HCT116 (cell line): ENCODE results near the gene LAMB4. TPM values are rescaled to one million over a fixed set of nuclear protein-coding genes. Genes with fewer than 3 reads are reported as not detected.

Source experiments
- ATAC-seq: fragments of 200-7000 bp; cut with Tn5 transposase; 2 replicates; pipeline ENCODE4 v1.9.1; 2020; ENCODE audit warnings: mild to moderate bottlenecking, moderate library complexity
- BruUV-seq: library from RNA; stranded (reverse); fragments of 400-500 nt; replicated peaks from 2 replicates; lab custom pipeline; 2021; lab: Mats Ljungman, UMichigan
- CTCF ChIA-PET: fragments of 300-600 bp; sonication (Branson Sonifier 250); formaldehyde crosslinking; loops from one replicate; lab custom pipeline; 2021; ENCODE audit warnings: antibody characterized with exemption; lab: Charles Lee
- POLR2A ChIA-PET: fragments of 300-600, 350-600 bp; sonication (Branson Sonifier 250); formaldehyde crosslinking; loops from one replicate; lab custom pipeline; 2021; ENCODE audit warnings: antibody characterized with exemption; lab: Charles Lee
- RAD21 ChIA-PET, 2 experiments: fragments of 300-600 bp; sonication (Branson Sonifier 250); formaldehyde crosslinking; loops; one replicate each; lab custom pipeline; 2023; ENCODE audit warnings: low total read pairs in 2 of 2; ENCODE audit not compliant: uncharacterized antibody in 2 of 2, unreplicated experiment in 2 of 2, low non-redundant PET in 1 of 2; lab: Charles Lee
- DNase-seq: peaks from one replicate; pipeline ENCODE4 v3.0.0-alpha.2; 2010; ENCODE audit warnings: low read depth, low spot score
- H2AFZ ChIP-seq: fragments of 200-600 bp; shearing (Covaris generic), sonication (generic); 2 replicates; pipeline ENCODE4 v1.6.1; 2017; ENCODE audit warnings: low read depth, mixed run types, mixed read lengths, antibody characterized with exemption, low read length; ENCODE audit not compliant: poor library complexity, severe bottlenecking
- H3K27ac ChIP-seq: 2 replicates; pipeline ENCODE4 v1.5.1; 2012; ENCODE audit warnings: low read depth, low read length
- H3K27me3 ChIP-seq: fragments of 200-600 bp; sonication (generic); 2 replicates; pipeline ENCODE4 v1.6.1; 2016; ENCODE audit warnings: mixed run types, low read length, mixed read lengths; ENCODE audit not compliant: insufficient read depth
- H3K36me3 ChIP-seq, 2 experiments: fragments of 200-500 bp in 1 of 2; fragments of 200-600 bp in 1 of 2; sonication (Bioruptor generic) in 1 of 2; sonication (generic) in 1 of 2; 2 replicates each; pipeline versions ENCODE4 v1.5.1 to v1.6.1; 2014 to 2016; ENCODE audit warnings: low read length in 2 of 2, inconsistent platforms in 1 of 2, mixed read lengths in 1 of 2, mixed run types in 1 of 2; ENCODE audit not compliant: insufficient read depth in 2 of 2, control insufficient read depth in 1 of 2
- H3K4me1 ChIP-seq, 2 experiments: fragments of 200-600 bp in 1 of 2; sonication (generic) in 1 of 2; 2 replicates each; pipeline versions ENCODE4 v1.5.1 to v1.6.1; 2012 to 2017; ENCODE audit warnings: low read length in 2 of 2, inconsistent platforms in 1 of 2, mild to moderate bottlenecking in 1 of 2, mixed read lengths in 1 of 2, mixed run types in 1 of 2, moderate library complexity in 1 of 2; ENCODE audit not compliant: insufficient read depth in 2 of 2, control insufficient read depth in 1 of 2
- H3K4me2 ChIP-seq: fragments of 200-600 bp; sonication (generic); 2 replicates; pipeline ENCODE4 v1.6.1; 2017; ENCODE audit warnings: mixed run types, low read length, mixed read lengths
- H3K4me3 ChIP-seq, 2 experiments: fragments of 200-600 bp in 1 of 2; sonication (generic) in 1 of 2; replicated peaks in 1 of 2; 2 replicates each; pipeline ENCODE4 v1.5.1; 2011 to 2016; ENCODE audit warnings: low read length in 2 of 2, control low read depth in 1 of 2, low read depth in 1 of 2, mild to moderate bottlenecking in 1 of 2, mixed read lengths in 1 of 2, mixed run types in 1 of 2
- H3K79me2 ChIP-seq: fragments of 200-600 bp; sonication (generic); 2 replicates; pipeline ENCODE4 v1.6.1; 2017; ENCODE audit warnings: mild to moderate bottlenecking, mixed run types, low read length, moderate library complexity, mixed read lengths; ENCODE audit not compliant: insufficient read depth
- H3K9ac ChIP-seq: fragments of 200-600 bp; sonication (generic); 2 replicates; pipeline ENCODE4 v1.6.1; 2016; ENCODE audit warnings: low read length, mixed read lengths
- H3K9me2 ChIP-seq: fragments of 200-600 bp; sonication (generic), shearing (Covaris generic); 2 replicates; pipeline ENCODE4 v1.6.1; 2017; ENCODE audit warnings: mixed run types, mild to moderate bottlenecking, moderate library complexity; ENCODE audit not compliant: insufficient read depth
- H3K9me3 ChIP-seq, 2 experiments: fragments of 200-500 bp in 1 of 2; fragments of 200-600 bp in 1 of 2; sonication (Bioruptor generic) in 1 of 2; sonication (generic) in 1 of 2; 2 replicates each; pipeline ENCODE4 v1.6.1; 2014 to 2017; ENCODE audit warnings: low read length in 2 of 2, mixed read lengths in 2 of 2, inconsistent platforms in 1 of 2, low read depth in 1 of 2, mild to moderate bottlenecking in 1 of 2, mixed run types in 1 of 2, moderate library complexity in 1 of 2; ENCODE audit not compliant: control insufficient read depth in 1 of 2, insufficient read depth in 1 of 2
- H4K20me1 ChIP-seq: fragments of 200-600 bp; sonication (generic), shearing (Covaris generic); 2 replicates; pipeline ENCODE4 v1.6.1; 2017; ENCODE audit warnings: mixed run types, mild to moderate bottlenecking, moderate library complexity; ENCODE audit not compliant: insufficient read depth
- ATF3 ChIP-seq: IDR thresholded peaks from 2 replicates; pipeline ENCODE4 v1.6.1; 2012
- CBX3 ChIP-seq: IDR thresholded peaks from 2 replicates; pipeline ENCODE4 v1.6.1; 2012; ENCODE audit warnings: low read depth
- CEBPB ChIP-seq: IDR thresholded peaks from 2 replicates; pipeline ENCODE4 v1.6.1; 2012; ENCODE audit warnings: low read depth
- EGR1 ChIP-seq: IDR thresholded peaks from 2 replicates; pipeline ENCODE4 v1.6.1; 2012; ENCODE audit warnings: low read depth
- EZH2 ChIP-seq: fragments of 200-600 bp; sonication (generic); IDR thresholded peaks from 2 replicates; pipeline ENCODE4 v1.6.1; 2017; ENCODE audit warnings: antibody characterized with exemption, mixed run types
- FOSL1 ChIP-seq: IDR thresholded peaks from 2 replicates; pipeline ENCODE4 v1.6.1; 2012; ENCODE audit warnings: low read depth
- POLR2A ChIP-seq: IDR thresholded peaks from 2 replicates; pipeline ENCODE4 v1.7.0; 2011; ENCODE audit warnings: borderline replicate concordance; ENCODE audit not compliant: insufficient read depth, insufficient read length; ENCODE audit errors: extremely low read depth
- RAD21 ChIP-seq: IDR thresholded peaks from 2 replicates; pipeline ENCODE4 v1.6.1; 2012; ENCODE audit warnings: low read depth, mild to moderate bottlenecking
- ZBTB33 ChIP-seq: IDR thresholded peaks from 2 replicates; pipeline ENCODE4 v1.6.1; 2011; ENCODE audit warnings: mild to moderate bottlenecking, low read length, moderate library complexity; ENCODE audit not compliant: insufficient replicate concordance; ENCODE audit errors: extremely low read depth
- ZFX ChIP-seq: fragments of 450-650 bp; IDR thresholded peaks from 2 replicates; pipeline ENCODE4 v1.6.1; 2017
- ZNF274 ChIP-seq: fragments of 200-500 bp; sonication (Bioruptor generic); IDR thresholded peaks from 2 replicates; pipeline ENCODE4 v1.6.1; 2014; ENCODE audit warnings: mild to moderate bottlenecking, low read depth, low read length, inconsistent platforms
- intact Hi-C: fragments of 100-400 bp; cut with micrococcal nuclease; formaldehyde crosslinking; loops from 2 replicates; pipeline ENCODE4 v1.10.0; 2022
- total RNA-seq: library from RNA; stranded (reverse); gene quantifications from one replicate; pipeline ENCODE4 v1.2.1, GENCODE V29; 2021; ENCODE audit not compliant: unreplicated experiment
- TF ChIP-seq, protein P1 (sequence below): IDR thresholded peaks from 2 replicates; pipeline ENCODE4 v1.6.1; 2012

The LAMB4 gene
- total RNA-seq, 1 experiment from 2014 or later: not detected

GRCh38 chr7:108073305-108074070, 56.7 kb downstream of the LAMB4 start (continued):
- TF ChIP-seq POLR2A (no peak), FOSL1 (no peak), EGR1 (no peak), ZFX (no peak), CEBPB (no peak), ZNF274 (no peak), EZH2 (no peak), ZBTB33 (no peak)

- ChIA-PET CTCF (no interaction called here), POLR2A (no interaction called here), RAD21 (no interaction called here)
- Histone ChIP-seq H3K4me3 (no peak overlapping the region), H3K4me2 (no peak overlapping the region), H3K9ac (no peak overlapping the region), H3K36me3 (no peaks in the 10 kb centered on the region), H3K9me2 (no peaks in the 10 kb centered on the region), H3K4me1 (no peaks in the 10 kb centered on the region), H3K9me3 (no peaks in the 10 kb centered on the region), H3K27me3 (no peaks in the 10 kb centered on the region), H4K20me1 (no peaks in the 10 kb centered on the region), H3K27ac (no peak overlapping the region), H2AFZ (no peak overlapping the region), H3K79me2 (no peaks in the 10 kb centered on the region)
- no TSS peak for BruUV-seq
- ATAC-seq: no peak
- TF ChIP-seq RAD21 (no peak), EGR1 (no peak), ATF3 (no peak), POLR2A (no peak), ZBTB33 (no peak), ZNF274 (no peak), CBX3 (no peak)
- TF ChIP-seq, protein P1, sequence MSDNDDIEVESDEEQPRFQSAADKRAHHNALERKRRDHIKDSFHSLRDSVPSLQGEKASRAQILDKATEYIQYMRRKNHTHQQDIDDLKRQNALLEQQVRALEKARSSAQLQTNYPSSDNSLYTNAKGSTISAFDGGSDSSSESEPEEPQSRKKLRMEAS: no peak
- intact Hi-C loops: no loop called here
- DNase-seq: no peak
Observed at GRCh38 chr7:108072739-108073138, 57.4 kb downstream of the LAMB4 start.
